Adrenal gland (tissue), 5 donors: ENCODE data around the gene DOCK4.

Source experiments
- POLR2A ChIP-seq, 2 donors: fragments of 450-650 bp; IDR thresholded peaks; one replicate each; pipeline ENCODE4 v1.6.1; 2017; ENCODE audit warnings: antibody characterized with exemption in 2 of 2, mild to moderate bottlenecking in 2 of 2, moderate library complexity in 1 of 2
- TF ChIP-seq, protein P1 (sequence below), 6 experiments: fragments of 450-650 bp in 4 of 6; fragments of 200-600 bp in 2 of 6; sonication (generic) in 1 of 6; IDR thresholded peaks; 1 replicate in 5 of 6; 2 replicates in 1 of 6; pipeline versions ENCODE4 v1.5.1 to v1.8.0; 2016 to 2021; ENCODE audit warnings: antibody characterized with exemption in 6 of 6, mild to moderate bottlenecking in 2 of 6, moderate library complexity in 1 of 6
- donor health status: DM: no; HTN: no; CAD: no.

DNA sequence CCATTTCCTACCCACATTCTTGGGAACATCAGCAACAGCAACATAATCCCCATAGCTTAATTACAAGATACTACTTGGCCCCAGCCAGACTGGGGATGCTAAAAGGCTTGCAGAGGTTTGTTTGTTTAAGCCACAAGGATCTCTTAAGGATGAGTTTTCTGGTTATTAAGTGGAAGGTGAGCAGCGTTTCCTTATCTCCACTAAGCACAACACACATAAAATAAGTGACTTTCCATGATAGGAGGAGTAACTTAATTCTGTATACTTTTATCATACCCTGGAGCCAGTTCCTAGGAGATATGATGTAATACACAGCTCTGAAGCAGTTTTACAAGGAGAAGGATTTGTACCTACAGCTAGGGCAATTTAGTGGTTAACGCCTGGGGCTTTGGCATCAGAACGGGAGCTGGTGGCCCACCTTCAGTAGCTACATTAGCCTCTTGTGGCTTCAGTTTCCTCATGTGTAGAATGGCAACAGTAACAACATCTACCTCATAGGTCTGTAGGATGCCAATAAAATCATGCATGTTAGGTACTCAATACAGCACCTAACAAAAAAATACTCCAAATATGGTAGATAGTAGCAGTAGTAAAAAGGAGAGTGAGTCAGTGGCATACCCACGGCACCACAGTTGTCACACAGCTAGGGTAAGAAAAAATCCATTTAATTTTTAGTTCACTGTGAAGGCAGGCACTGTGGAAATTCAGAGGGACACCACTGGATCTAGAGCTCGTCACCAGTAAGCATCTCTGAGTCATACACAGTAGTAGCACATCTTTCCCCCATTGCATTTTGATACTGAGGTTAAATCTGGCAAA, 55.2 kb downstream of the DOCK4 start:
- TF ChIP-seq, protein P1, sequence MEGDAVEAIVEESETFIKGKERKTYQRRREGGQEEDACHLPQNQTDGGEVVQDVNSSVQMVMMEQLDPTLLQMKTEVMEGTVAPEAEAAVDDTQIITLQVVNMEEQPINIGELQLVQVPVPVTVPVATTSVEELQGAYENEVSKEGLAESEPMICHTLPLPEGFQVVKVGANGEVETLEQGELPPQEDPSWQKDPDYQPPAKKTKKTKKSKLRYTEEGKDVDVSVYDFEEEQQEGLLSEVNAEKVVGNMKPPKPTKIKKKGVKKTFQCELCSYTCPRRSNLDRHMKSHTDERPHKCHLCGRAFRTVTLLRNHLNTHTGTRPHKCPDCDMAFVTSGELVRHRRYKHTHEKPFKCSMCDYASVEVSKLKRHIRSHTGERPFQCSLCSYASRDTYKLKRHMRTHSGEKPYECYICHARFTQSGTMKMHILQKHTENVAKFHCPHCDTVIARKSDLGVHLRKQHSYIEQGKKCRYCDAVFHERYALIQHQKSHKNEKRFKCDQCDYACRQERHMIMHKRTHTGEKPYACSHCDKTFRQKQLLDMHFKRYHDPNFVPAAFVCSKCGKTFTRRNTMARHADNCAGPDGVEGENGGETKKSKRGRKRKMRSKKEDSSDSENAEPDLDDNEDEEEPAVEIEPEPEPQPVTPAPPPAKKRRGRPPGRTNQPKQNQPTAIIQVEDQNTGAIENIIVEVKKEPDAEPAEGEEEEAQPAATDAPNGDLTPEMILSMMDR (IDR thresholded peaks at IDR 0.05), result no peak
- no peak for TF ChIP-seq POLR2A (IDR thresholded peaks at IDR 0.05)
